Activated CD4-positive, alpha-beta T cell treated with anti-CD3 and anti-CD28 coated beads, Interleukin-2, Interleukin-6, amounts not matched to agents 100 ng/mL and 50 ng/mL, durations not matched to agents 16 hours and 8 hours (primary cell): ENCODE data around the gene GLIS1.

Experiments
- DNase-seq: peaks from one replicate; pipeline ENCODE4 v3.0.0-alpha.2; 2020

GLIS1 gene

DNA sequence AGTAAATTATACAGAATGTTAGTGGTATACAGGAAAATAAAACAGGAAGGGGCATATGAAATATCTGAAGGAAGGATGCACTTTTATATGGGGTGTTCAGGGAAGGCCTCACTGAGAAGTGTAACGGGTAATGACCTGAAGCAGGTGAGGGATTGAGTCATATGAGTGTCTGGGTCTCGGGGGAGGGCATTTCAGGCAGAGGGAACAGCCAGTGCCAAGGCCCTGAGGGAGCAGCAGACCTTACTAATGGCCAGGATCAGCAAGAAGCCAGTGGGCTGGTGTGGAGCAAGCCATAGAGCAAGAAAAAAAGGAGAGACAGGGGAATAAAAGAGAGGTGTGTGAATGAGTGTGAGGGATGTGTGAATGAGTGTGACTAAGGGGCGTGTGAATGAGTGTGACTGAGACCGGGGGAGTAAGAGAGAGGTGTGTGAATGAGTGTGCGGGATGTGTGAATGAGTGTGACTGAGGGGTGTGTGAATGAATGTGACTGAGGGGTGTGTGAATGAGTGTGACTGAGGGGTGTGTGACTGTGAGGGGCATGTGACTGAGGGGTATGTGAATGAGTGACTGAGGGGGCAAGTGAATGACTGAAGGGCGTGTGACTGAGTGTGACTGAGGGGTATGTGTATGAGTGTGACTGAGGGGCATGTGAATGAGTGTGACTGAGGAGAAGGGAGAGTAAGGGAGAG, 107.2 kb downstream of the GLIS1 start:
- DNase-seq = no peak

DNA sequence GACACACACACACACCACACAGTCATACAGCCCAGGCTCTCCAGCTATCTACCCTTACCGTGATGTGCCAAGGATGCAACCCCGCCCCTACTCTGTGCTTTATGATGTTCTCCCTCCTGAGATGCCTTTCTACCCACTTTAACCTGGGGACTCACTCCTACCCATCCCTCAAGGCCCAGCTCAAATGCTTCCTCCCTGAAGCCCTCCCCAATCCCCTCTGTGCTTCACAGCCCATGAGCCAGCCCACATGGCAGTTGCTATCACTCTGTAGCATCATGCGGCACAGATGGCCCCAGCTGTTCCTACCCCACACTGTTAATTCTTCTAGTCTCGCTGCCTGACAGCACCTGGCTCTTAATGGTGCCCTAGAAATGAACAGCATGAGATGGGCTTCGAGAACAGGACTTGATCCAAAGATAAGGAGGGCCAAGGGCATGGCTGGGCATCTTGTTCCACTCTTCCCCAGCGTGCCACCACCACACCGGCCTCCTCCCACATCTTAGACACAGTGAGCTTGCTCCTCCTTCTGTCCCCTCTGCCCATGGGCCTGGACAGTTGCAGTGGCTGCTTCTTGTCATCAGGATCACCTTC, 109.8 kb downstream of the GLIS1 start:
- DNase-seq = no peak

DNA sequence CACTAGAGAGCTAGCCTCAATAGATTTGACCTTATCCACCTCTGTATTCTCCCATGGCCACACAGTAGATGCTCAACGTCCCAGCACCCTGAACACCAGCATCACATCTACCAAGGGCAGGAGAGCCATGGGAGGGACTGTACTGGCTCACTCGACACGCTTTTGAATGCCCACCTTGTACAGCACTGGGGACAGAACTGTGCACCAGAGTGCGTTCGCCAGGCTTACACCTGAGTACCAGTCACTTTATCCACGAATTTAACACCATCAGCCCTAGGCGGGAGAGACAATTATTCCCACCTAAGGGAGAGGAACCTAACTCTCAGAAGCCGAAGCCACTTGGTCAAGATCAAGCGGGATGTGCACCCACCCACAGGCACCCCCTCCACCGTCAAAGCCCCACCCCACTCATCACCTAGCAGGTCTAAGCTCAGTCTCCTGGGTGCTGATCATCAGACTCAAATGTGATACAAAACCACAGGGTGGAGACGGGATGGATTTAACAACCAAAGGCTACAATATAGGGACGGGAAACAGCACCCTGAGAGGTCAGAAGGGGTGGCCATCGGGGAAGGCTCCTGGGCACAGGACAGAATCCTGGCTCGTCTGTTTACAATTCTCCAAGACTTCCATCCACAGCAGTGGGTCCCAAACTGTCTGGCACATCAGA, 110.5 kb downstream of the GLIS1 start:
- no peak for DNase-seq

DNA sequence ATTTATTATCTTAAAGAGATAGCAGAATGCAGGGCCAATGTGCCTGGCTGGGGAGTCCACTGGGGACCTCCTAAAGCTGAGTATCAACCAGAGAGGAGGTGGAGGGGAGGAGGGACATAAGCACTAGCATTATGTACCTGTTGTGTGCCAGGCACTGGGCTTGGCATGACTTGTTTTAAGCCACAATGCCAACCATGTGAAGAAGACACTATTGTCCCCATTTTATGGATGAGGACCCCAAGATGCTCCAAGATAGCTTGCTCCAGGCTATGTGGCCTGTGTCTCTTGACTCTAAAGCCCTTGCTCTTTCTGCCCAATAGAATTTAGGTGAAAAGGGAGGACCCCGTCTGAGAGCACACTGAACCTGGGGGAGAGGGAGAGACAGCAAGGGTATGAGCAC, 111.3 kb downstream of the GLIS1 start:
- no peak for DNase-seq

DNA sequence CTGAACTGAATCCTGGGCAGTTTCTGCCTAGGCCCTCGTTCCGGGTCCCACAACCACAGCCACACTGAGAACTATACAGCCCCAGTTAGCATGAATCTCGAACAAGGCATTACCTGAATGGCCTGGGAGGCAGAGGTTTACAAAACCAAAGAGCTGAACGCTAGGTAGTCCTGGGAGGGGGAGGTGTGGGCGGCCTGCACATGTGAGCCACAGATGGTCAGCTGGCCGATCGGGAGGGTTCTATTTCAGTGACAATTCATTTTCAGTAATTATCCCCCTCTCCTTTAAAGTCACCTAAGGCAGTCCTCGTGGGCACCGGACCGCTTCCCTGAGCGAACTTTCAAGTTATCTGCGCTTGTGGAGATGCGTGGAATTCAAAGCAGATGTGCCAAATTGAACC, 111.9 kb downstream of the GLIS1 start:
- no peak for DNase-seq

DNA sequence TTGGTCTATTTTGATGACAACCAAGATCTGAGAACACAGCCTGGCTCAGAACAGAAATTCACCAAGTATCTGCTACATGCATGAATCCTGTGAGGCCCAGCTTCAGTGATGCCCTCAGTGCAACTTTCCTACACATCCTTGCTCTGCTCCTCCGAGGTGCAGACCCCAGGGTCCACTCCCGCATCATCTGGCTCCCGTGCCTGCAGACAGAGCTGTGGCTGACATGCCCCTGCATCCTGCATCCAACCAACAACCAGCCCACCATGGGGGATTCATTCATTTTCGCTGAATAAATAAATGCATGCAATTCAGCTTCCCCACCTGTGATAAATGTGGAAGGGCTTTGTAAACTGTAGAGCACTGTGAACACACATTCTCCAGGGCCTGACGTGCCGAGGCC, 112.3 kb downstream of the GLIS1 start:
- DNase-seq = no peak

DNA sequence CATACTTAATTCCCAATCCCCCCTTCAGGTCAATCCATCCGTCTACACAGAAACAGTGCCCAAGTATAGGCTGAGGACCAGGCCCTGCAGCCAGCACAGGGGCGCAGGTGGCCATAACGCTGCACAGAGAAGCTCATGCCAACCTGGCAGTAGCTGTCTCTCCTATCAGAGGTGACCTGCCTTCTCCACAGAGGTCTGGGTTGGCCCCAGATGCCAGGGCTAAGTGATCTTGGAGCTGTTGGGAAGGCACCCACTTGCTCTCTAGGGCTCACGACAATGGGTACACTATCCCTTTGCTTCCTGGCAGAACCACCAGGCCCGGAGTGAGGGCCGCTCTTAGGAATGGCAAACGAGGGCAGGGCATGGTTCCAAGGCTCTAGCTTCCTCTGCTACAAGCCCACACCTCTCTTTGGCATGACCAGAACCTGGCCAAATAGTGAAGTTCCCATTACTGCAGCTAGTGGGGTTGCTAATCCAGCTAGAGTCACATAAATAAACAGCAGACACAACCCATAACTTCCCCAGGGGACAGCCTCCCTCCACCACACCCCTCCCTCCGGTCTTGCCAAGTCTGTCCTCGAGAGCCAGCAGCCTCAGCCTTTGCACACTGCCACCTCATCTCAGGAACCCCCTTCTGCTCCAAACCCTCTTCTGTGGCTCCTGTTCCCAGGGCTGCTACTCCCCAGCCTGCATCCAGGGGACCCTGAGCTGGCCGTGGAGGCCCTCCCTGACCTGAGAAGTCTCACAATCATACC, 113.0 kb downstream of the GLIS1 start:
- no peak for DNase-seq

DNA sequence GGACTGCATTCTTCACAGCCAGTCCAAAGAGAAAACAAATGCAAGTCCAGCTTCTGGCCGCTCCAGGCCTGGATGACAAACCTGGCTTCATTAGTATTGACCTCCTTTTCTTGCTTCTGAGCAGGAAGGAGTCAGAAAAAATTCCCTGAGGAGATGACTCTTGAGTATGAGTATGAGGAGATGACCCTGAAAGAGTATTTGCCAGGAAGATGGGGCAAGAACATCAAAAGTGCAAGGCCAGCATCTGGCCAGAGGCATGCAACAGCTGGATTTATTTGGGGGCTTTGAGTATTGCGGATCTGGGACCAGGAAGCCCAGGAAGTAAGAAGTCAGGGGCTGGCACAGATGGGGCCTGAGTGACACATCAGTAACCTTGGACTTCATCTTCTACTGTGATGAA, 113.9 kb downstream of the GLIS1 start:
- DNase-seq = no peak

DNA sequence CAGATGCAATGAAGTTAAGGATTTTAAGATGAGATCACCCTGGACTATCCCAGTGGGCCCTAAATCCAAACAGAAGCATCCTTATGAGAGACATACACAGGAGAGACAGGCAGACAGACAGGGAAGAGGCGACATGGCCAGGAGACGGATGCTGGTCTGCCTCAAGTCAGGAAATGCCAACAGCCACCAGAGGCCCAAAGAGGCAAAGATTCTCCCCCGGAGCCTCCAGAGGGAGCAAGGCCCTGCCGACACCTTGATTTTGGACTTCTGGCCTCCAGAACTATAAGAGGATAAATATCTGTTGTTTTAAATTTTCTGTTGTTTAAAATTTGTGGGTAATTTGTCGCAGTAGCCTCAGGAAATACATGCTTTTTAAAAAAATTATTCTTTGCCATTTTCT, 116.4 kb downstream of the GLIS1 start:
- no peak for DNase-seq

DNA sequence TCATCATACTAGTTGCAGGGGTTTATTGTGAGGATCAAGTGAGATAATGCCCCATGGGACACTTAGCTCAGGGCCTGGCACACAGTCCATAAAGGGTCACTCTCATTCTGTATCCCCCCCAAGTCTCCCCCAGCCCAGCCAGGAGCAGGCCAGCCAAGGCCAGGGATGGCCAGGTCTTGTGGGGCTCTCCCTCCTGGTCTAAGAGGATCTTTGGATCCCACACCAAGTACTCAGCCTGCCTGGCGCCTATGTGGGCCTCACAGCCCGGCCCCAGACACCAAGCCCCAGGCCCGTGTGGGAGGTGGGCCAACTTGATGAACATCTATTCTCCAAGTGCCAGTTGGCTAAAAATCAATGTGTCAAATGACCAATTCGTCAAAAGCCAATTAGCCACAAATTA, 117.8 kb downstream of the GLIS1 start:
- no peak for DNase-seq

DNA sequence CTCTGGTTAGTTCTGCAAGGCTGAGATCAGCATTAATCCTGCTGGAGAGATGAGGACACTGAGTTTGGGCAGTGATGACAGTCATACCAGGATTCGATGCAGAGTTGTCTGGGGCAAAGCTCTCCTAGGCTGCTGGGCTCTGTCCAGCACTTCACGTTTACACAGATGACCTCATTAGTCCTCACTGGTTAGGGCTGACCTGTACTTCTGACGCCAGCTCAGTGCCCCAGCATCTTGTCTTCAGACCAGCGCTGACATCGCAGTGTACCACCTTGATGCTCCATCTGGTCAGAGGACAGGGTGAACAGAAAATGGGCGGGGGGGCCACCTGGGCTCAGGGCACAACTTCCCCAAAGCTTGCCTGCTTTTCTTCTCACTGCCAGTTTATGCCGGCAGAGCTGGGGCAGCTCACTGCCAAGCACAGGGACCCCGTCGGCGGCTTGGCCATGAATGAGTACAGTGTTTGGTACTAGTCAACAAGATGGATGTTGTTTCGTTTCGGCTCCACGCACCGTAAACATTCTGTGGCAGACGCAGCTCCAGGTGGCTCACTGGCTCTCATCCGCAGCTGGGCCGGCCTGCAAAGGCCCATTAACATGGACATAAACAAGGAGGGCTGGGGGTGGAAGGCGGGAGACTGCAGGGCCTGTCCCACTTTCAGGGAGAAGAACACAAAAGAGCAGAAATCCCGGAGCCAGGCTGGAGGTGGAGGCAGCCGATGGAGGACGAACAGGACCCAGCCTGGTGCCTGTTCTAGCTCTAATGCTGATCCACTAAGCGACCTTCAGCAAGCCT, 118.7 kb downstream of the GLIS1 start:
- DNase-seq = no peak

DNA sequence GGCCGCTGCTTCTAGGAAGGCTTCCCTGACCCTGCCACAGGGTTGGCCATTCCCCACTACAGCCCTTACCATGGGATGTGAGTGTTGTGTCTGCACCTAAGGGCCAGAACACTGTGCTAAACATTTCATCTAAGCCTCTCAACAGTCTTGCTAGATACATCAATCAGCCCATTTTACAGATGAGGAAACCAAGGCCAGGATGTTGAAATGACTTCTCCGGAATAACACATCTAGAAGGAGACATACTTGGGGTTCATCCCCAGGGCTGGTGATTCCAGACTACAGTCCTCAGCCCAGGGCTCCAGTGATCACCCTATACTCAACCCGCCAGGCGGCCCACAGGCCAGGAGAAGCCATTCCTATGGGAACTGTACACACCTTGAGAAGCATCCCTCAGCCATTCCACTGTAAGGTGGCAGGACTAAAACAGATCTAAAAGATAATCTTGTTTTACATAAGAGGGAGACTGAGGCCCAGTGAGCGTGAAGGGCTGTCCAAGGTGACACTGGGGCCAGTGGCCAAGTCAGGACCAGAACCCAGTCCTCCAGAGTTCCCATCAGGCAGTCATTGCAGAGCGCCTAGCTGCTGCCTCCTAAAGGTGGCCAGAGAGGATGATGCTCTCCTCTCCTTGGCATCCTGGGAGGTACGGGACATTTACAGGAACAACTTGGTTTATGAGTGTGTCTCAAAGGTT, 119.5 kb downstream of the GLIS1 start:
- DNase-seq = no peak

DNA sequence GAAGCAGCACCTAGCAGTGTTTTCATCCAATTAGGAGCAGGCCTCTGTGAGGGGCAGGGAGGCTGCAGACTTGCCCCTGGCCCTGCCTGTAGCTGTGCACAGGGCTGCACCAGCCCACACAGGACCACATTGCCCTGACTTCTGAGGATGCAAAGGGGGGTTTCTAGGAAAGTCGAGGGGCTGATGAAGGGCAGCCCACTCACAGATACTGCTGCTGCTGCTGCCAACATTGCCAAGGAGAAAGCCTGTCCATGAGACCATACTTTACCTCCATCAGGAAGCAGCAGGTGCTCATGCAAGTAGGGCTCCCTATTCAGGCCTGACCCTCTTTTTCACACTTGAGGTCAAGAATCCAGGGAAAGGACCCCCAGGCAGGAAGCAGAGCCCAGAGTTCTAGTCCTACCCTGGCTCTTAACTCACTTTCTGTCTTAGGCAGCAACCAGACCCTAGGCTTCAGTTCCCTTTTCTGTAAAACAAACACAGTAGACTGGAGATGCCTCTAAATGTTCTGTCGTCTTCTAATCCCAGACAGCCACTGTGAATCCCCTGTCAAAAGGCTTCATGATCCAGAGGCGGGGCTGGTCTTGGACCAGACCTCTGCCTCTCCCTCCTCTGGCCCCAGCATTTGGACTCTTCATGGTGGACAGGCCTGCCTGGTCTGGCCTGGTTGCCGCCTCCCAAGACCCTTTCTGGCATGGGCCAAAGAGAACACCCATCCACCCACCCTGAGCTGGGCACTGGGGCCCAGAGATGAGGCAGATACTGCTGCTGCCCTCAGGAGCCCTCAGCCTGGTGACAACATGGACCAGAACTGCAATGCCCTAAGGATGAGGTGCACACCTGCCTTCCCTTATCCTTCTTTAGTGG, 120.2 kb downstream of the GLIS1 start:
- no peak for DNase-seq

DNA sequence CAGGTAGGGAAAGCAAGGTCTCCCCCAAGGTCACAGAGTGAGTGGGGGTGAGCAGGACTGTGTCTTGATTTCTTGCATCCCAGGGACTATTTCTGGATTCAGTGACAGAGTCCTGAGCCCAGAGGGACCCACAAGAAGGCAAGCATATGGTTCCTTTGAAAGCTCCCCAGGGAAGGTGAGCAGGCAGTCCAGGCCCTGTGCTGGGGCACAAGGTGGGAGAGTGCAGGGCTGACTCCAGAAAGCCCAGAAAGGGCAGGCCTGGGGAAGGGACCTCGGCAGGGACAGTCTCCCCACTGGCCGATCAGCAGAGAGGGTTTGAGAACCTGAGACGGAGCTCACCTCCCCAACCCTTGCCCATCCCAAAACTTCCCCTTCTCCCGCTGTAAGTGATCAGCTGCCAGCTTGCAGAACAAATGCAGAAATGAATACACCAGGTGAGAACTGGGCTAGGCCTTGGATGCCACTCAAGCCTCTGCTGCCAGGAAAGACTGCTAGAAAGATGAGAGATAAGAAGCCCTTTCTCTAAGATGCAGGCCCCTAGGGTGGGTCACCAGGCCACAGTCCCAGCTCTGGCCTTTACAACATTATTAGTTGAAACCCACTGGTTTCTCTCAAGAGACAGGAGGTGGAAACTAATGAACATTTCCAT, 121.0 kb downstream of the GLIS1 start:
- no peak for DNase-seq

DNA sequence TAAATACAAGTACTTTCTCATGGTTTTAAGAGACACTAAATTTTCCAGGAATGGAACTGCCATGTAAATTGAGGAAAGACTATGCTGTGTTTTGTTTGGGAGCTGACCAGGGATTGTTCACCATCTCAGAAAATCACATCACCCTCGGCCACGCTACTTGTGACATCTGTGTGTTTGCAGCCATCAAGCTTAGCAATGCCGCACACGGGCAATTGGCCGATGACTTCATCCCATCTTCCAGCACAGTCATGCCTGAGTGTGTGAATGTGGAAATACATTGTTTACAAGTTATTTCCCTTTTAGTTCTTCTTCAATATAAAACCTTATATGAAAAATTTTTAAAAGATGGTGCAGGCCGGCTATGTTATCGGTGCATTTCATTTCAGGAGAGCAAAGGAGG, 121.6 kb downstream of the GLIS1 start:
- no peak for DNase-seq

DNA sequence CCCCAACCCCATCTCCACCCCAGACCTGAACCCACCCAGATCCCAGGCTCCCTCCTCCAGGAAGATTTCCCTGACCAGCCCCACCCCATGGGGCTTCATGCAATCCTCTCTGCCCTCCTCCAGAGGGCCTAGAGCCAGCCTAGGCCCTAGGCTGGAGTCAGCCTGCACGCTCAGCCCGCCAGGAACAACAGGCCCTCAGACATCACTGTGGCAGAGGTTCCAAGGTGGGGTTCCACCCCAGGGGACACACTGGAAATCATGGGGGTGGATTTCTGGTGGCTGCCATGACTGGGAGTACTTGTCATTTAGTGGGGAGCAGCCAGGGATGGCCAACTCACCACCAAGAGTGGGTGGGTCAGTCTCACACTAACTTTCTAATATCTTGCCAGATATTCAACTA, 122.0 kb downstream of the GLIS1 start:
- no peak for DNase-seq

DNA sequence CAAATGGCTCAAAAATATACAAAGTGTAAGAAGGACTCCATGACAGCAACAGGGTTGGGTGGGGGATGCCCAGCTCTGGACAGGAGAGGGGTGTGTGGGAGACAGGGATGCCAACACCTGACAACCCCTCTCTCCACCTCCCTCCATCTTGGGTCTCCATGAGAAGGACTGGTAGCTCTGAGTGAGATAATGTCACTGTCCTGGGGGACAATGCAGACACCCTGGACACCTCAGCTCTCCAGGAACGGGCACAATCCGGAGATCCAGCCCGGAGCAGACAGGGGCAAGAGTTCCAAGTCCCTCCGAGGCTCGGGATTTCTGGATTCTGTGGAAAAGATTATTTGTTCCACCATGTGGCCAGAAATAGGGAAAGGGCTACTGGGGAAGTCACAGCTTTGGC, 122.5 kb downstream of the GLIS1 start:
- DNase-seq = no peak

DNA sequence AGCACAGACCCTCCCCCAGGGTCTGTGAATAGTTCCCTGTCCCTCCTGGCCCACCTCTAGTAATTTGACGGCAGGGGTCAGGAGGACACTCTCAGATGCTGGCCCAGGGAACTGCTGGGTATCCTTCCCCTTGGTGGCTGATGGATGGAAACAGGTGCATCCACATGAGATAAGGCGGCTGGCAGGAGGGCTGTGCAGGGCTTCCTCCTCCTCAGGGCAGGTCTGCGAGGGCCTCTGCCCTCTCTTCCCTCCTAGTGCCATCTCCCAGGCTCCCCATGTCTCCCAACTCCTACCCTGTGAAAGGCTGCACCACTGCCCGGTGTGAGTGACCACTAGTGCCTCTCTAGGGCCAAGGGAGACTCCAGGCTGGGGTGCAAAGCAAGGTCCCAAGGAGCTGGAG, 123.9 kb downstream of the GLIS1 start:
- DNase-seq = no peak

DNA sequence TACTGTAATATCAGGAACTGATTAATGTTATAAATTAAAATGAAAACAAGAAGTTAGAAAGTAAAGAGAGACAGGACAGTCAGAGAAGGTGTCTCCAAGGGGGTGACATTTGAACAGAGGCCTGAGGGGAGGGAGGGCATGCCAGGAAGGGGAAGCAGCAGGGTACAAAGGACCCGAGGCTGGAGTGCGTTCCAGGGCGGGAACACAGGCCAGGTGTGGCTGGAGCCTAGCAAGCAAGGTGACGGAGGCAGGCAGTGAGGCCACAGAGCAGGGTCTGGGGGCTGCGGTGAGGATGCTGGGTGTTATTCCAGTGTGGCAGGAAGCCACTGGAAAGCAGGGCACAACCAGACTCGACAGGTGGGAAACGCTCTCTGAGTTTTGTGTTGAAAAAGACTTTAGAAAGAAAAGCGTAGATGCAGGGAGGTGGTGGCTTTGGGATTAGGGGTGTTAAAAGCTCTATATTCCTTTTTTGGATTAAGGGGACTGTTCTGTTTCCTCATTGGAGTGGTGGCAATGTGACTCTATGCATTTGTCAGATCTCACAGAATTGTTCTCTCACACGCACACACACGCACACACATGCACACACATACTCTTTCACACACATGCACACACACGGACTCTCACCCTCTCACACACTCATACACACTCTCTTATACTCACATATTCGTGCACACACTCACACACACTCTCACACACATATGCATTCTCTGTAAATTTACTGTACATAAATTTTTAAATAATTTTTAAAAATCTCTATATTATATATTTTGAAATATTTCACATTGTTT, 124.5 kb downstream of the GLIS1 start:
- DNase-seq = no peak

DNA sequence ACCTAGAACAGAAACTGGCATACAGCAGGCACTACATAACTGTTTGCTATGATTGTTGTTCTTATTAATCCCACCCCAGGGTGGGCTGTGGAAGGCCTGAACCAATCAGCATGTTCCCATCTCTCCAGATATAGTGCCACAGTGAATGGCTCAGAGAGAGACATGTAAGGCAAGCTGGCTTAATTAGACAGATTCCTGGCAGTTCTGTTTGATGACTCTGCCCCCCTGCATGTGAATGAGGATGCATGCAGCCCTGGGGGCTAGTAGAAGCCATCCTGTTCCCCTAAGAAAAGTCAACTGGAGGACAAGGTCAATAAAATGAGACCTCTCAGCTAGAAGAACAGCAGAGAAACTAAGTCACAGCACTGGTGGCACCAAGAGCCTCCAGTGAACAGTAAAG, 130.3 kb downstream of the GLIS1 start:
- DNase-seq = no peak
